GM19035 (cell line): Measurements from ENCODE around the gene ADIPOR2.
"Not testable (repeated sequence)": the region's sequence is repeated elsewhere in the genome, so short reads cannot be mapped to it uniquely, and the experiment has no call there.

Experiments used
- ATAC-seq: cut with Tn5 transposase; IDR thresholded peaks from one replicate; pipeline ENCODE4 v1.9.1; 2021; ENCODE audit not compliant: unreplicated experiment

ADIPOR2 gene

DNA sequence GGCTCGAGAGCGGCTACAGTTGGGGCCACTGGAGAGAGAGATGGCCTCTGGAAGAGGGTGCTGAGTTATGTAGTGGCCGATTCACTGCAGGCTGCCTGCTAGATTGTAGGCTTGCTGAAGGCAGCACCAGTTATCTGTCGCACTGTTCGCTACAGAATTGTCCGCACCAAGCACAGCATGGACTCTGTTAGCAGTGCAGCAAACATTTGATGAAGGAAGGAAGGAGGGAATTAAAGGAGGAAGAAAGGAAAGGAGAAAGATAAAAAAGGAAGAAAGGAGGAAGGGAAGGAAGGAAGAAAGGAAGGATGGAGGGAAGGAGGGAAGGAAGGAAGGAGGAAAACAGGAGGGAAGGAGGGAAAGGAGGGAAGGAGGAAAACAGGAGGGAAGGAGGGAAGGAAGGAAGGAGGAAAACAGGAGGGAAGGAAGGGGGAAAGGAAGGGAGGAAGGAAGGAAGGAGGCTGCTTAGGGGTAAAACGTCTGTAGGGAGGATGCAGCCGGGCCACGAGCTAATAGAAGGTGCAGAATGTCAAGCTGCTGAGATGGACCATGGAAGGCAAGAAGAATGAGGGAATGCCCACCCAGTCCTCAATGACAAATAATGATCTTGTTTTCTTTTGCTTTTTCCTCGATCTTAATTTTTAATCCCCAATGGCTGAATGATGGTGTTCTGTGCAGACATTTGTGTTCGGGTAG is 27.3 kb upstream of the ADIPOR2 start:
- no peak for ATAC-seq

DNA sequence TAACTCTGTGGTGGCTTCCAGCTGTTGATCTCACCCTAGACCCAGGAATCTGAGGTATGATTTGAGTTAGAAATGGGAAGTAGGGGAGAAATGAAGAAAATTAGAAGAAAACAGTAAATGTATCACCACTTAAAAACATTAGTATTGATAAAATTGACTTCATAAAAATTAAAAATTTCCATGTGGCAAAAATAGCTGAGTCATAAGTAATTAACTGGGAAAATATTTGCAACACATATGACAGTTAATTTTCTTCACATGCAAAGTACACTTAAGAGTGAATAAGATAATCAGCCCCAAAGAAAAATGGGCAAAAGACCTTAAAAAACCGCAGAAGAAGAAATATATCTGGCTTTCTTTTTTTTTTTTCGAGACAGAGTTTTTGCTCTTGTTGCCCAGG is 25.5 kb upstream of the ADIPOR2 start:
- no peak for ATAC-seq

DNA sequence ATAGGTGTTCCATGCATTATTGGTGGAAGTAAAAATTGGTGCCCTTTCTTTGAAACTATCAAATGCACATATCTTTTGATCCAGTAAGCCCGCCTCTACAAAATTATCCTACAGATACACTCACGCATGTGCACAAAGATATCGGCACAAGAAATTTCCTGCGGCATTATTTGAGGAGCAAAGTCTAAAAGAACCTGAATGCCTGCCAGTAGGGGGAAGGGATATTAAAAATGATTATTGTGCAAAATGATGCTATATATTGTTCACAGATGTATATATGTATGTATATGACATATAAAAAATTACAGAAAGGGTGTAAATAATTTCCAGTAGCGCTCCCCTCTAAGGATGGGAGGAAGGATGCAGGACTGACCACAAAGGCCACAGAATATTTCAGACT is 24.7 kb upstream of the ADIPOR2 start:
- no peak for ATAC-seq

DNA sequence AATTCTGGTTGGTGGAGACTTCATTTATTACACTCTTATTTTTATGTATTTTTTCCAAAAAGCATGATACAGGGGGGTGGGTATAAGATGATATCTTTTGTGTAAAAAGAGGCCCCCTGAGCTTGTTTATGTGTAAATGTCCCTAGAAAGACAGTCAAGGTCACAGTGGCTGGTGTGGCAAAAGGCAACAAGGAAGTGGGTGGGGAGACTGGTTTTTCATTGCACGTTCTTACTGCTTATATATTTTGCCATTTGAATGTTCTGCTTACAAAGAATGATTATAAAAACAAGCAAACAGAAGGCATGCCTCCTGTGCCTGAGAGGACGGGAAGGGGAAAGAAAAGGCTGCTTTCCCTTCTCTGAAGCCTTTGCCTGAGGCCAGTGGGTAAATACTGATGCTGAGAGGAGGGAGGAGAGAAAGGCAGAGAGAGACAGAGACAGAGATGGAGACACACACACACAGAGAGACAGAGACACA is 24.1 kb upstream of the ADIPOR2 start:
- ATAC-seq = no peak

DNA sequence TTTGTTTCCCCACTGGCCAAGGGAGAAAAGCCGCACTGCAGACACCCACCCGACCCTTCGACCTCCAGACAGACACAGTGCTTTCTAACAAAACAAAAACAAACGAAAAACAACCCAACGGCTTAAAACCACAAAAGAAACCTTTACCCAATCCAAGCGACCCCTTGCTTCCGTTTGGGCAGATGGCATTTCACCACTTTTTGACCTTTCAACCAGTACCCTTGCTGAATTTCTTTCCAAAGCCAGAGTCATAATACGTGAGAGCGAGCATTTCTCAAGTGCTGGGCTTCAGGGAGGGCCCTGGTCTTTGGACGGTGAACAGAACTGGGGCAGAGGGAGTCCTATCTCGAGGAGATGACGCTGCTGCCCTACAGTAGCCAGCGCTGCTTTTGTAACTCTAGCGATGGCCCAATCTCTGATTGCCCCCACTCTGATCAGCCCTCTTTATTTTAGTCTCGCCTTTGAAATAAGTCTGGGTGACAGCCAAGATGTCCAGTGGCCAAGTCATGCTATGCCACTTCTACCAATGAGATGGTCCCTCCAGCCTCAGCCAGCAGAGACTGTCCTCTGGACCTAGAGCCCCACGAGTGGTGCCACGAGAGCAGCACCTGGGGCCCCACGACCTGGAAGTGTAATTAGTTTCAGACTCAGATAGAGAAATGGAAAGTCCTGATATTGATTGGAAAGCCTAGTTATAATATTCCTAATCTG is 21.9 kb upstream of the ADIPOR2 start:
- no peak for ATAC-seq

DNA sequence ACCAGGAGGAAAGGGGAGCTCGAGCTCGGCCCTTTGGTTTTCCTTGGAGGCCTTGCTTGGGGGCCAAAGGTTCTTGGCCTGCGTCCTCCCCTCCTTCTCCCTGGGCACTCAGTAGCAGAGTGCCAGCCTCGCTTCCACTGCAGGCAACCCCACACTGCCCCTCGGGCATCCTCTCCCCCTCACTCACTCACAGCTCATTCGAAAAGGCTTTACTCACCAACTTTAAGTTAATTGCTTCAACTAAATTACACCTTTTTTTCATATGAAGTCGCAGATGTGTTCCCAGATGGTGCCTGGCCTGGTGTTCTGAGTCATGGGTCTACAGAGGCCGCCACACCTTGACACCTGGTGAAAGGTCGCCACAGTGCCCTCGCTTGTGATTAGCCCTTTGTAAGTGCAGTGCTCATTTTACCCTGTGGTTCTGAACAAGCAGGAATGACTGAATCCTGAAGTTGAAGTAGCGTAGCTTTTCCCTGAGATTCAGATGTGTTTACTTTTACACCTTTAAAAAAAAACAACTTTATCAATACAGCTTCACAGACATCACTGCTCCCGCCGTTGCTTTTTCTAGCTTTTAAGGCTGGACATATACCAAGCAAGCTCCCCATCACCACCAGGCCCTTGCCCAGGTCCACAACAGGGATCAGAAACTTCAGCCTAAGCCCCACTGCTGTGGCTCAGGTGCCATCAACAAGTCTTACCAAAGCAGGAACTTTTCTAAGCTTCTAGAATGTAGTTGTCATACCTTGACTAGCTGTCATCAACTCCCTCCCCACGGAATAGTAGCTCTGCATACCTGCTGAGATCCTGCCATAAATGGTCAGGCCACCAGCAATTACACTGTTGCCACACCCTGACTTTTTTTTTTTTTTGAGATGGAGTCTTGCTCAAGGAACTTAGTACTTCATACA is 20.3 kb upstream of the ADIPOR2 start:
- ATAC-seq = no peak

DNA sequence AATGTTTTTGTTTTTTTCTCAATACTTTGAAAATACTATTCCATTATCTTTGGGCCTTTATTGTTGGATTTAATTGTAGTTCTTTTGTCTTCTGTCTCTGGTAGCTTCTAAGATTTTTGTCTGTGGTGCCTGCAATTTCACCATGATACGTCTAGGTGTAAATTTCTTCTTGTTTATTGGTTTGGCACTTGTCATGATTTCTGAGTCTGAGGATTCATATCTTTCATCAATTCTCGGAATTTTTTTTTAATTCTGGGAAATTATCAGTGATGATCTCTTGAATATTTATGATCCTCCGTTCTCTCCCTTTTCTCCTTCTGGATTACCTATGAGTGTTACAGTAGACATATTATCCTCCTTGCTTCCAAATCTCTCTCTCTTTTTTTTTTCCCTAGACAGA is 14.8 kb upstream of the ADIPOR2 start:
- ATAC-seq = no peak

DNA sequence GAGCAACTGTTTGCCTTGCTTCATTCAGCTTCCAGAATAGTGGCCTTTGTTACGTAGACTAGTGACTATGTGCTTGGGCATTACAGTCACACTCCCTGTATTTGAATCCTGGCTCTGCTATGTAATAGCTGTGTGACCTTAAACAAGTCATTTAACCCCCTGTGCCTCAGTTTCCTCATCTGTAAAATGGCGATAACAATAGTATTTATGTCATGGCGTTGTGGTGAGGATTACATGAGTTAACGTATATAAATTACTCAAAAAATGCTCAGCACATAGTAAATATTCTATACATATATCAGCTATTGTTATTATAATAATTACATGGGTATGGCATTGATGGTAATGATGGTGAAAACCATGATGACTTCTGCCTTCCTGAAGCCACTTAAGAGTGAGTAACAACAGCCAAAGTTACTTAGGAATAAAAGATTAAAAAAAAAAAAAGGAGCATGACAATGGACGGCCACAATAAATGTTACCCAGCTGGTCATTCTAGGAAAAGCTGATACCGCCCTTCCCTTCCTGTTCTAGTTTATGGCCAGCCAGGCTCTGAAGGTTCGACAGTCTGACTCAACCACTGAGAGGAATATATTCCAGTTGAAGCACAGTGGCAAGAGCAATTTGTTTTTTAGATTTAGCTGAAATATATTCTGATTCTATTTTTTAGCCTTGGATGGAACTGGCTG is 9.9 kb upstream of the ADIPOR2 start:
- ATAC-seq = no peak

DNA sequence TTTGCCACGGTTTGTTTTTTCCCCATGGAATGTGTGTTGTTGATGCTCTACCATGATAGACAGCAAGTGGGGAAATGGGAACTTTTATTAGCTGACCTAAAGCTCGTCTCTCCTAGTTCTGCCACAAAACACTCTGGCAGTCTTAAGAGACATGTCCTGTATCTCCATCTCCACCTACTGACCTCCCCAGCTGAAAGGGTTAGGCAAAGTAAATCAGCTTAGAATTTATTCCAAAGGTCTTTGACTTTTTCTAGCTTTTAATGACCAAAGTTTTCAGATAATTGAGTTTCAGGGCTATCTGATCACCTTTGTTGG is 9.4 kb upstream of the ADIPOR2 start:
- ATAC-seq = no peak

DNA sequence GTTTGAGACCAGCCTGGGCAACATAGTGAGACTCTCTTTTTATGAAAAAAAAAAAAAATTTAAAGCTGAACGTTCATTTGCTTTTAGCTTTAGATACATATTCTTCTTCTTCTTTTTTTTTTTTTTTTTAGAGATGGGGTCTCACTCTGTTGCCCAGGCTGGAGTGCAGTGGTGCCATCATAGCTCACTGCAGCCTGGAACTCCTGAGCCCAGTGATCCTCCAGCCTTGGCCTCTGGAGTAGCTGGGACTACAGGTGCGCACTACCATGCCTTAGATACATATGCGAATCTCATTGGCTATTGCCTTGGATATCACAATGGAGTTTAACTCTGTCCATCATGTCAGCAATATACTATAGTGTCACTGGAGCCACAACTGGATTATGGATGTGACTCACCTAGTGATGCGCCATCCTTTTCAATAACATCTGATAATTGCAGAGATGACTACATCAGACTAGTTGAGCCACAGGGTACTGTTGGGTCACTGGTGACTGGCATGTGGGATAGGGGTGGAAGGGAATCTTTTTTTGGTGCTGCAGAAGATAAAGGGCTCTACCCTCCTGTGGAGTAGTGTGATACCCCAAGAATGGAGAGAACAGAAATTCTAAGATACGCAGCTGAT is 2.7 kb upstream of the ADIPOR2 start:
- no peak for ATAC-seq

DNA sequence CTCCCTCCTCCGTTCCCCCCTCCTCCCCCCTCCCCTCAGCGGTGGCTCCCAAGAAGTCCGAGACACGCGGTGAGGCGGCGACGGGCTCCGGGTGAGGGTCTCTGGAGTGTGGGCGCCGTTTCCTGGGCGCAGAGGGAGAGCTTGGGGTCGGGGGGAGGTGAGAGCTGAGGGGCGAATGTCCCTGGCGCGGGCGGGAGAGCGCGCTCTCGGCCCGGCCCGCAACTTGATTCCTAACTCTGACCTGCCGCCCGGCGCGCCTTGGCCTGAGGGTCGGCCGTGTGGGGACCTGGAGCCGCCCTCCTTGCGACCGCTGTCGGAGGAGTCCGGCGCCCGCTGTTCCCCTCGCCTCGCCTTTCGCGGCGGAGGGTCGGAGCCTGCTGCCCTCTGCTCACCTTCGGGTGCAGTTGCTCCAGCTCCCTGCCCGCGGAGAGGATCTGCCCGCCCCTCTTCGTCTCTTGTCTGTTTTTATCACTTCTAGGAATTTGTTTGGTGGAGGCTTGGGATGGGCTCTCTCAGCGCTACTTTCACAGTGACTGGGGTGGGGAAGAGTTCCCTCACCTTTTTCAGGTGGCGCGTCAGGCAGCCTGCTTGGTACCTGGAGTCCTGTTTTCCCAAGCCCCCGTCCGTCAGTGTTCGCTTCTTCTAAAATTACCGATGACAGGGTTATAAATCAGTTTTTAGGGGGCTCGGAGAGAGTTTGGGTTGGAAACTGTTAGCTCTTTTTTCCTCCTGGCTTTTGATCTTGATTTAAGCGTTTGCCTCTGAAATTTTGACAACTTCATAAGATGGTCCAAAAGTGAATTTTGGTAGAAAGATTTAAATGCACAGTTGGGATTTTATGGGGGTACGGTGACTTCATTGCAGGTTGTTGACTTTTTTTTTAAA is 495 bp downstream of the ADIPOR2 start:
- peak; percentile 42 for ATAC-seq

DNA sequence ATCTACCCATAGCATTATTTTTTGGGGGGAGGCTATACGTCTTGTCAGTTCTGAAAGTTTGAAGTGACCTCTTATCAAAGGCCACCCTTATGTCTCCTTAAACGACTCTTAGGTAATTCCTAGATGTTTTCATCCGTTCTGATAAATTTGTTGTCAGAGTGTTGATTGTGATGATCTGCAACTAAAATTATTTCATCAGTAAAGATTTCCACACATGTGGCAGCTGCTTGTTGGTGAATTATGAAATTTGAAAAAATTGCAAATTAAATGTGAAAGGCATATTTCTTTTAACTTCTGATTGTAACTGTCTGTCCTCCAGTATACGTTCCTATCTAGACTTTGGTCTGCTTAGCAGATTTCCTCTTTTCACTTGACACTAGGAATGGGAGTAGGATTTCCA is 1.4 kb downstream of the ADIPOR2 start:
- ATAC-seq = no peak

DNA sequence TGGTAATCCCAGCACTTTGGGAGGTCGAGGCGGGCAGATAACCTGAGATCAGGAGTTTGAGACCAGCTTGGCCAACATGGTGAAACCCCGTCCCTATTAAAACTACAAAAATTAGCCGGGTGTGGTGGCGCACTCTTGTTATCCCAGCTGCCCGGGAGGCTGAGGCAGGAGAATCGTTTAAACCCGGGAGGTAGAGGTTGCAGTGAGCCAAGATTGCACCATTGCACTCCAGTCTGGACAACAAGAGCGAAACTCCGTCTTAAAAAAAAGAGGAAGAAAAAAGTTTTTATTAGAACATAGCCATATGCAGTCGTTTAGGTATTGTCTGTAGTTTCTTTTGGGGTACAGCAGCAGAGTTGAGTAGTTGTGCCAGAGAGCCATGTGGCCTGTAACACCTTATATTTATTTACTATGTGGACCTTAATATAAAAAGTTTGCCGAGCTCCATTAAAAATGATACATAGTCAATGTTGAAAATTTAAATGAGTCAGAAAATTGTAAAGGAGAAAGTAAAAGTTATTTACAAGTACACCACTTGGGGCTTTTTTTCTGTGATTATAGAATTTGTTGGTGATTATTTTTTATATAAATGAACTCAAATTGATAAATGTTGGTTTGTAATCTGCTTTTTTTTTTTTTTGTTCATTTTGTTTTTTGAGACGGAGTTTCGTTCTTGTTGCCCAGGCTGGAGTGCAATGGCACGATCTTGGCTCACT is 2.2 kb downstream of the ADIPOR2 start:
- ATAC-seq = no peak

DNA sequence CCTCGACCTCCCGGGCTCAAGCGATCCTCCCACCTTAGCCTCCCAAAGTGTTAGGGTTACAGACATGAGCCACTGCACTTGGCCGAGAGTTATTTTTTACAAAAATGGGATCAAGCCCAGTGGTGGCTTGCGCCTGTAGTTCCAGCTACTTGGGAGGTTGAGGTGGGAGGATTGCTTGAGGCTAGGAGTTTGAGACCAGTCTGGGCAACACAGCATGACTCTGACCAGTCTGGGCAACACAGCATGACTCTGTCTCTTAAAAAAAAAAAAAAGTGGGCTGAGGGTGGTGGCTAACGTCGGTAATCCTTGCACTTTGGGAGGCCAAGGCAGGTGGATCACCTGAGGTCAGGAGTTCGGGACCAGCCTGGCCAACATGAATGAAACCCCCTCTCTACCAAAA is 4.2 kb downstream of the ADIPOR2 start:
- ATAC-seq = not testable (repeated sequence)

DNA sequence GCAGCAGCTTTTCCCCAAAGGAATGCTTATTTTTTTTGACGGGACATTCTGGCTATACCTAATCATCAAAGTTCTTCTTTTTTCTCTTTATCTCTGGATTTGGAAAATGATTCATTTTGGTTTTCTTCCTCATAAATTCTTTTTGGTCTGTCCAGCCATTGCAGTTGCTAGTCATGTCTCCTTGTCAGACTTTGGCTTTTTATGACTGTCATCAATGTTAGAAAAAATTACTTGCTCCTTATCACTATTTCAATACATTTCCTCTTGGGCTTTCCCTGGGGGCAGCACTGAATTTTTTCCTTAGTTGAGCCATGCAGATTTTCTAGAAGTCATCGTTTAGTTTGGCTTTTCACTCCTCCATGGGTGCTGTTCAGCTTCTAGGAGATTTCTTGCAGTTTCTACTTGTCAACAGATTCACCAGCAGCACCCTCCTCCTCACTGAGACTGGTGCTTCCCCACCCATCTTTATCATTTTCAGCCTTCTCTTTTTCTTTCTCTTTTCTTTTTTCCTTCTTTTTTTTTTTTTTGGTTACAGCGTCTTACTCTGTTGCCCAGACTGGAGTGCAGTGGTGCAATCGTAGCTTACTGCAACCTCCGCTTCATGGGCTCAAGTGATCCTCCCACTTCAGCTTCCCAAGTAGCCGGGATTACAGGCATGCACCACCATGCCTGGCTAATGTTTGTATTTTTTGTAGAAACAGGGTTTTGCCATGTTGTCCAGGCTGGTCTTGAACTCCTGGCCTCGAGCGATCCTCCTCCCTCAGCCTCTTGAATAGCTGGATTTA is 5.2 kb downstream of the ADIPOR2 start:
- no peak for ATAC-seq

DNA sequence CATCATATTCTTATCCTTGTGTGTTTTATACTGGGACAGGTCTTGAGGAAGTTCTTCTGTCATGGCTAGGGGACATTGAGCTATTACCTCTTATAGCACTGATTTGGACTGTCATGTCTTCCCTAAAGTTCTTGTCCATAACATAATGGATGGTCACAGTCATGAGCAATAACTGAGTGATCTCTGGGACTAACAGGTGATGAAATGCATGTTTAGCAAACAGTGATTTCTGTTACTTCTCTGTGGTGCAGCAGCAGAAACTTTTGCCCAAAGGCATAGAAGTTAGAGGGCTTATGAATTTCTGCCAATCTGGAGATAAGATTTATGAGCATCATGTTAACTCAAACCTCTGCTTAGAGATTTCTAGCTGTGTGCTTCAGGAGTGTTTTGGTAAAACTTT is 5.9 kb downstream of the ADIPOR2 start:
- ATAC-seq = no peak

DNA sequence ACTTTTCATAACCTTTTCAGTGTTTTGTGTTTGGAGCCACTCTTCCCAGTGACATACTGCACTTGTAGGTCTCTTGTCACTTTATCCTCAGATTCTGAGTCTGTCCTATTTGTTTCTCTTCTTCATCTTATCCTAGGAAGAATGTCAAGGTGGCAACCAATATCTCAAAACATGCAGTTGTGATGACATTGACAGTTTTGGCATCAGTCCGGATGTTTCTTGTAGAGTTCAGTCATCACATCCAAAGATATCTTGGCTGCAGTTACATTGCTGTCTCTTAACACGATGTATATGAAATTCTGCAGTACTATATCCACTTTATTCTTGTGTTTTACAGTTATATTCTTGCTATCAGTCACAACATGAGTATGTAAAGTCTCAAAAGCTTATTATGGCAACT is 6.4 kb downstream of the ADIPOR2 start:
- no peak for ATAC-seq

DNA sequence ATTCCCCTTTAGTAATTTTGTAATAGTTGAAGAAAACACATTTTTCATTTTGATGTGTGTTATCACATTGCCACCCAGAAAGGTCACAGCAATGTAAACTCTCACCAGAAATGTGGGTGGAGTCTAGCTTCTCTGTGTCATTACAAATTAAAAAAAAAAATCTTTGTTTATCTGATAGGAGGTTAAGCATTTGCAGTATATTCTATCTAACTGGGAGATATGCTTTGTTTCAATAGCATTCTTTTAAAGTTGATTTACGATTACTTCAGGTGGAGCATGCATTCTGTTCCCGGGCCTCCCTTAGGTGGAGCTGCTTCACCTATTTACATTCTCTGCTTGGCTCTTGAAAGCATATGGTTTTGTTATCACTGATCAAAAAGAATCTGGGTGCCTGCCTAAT is 7.8 kb downstream of the ADIPOR2 start:
- ATAC-seq = no peak
